ENCODE results near the gene MRPL23. TPM values are rescaled to one million over a fixed set of nuclear protein-coding genes. Genes with fewer than 3 reads are reported as not detected.

The MRPL23 gene
- 97.7 and 125 TPM in 2 replicates for total RNA-seq

DNA sequence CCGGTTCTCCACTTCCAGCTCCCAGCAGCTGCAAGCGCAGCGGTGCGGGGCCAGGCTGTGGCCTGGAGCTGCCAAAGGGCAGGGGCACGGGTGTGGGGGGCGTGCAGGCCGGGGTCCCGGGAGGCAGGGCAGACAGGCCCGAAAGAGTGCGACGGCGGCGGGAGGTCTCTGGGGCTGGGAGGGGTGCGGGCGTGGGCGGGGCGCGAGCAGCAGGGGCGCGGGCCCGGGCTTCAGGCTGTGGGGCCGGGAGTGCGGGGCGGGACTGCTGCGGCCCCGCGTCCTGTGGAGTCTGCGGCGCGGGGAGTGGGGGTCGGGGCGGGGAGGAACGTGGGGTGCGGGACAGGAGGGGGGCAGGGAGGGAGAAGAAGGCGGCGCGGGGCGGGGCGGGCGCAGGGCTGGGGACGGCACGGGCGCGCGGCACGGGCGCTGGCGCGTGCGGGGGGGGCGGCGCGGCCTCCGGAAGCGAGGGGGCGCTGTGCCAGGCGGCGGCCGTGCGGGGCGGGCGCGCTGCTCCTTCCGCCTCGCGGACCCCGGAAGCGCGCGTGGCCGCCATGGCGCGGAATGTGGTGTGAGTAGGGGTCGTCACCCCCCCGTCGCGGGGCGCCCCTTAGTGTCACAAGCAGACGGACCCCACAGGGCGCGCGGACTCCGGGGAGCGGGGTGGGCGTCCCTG lies at the start of gene MRPL23:
Gene MRPL23 (plus strand): TSS at position 521 of the 673 bp plus-strand sequence. CDS start 31 bp downstream, at position 552.
- DNase-seq (ENCODE audit: low read depth), result no peak
- no peak within 1 kb of the TSS for H3K4me3 ChIP-seq (ENCODE audit: low read depth, low read length)
- no peaks in the 10 kb centered on the region for H3K27me3 ChIP-seq (ENCODE audit: control insufficient read depth, insufficient read depth, low read length)
- H3K36me3 ChIP-seq (ENCODE audit: control insufficient read depth, insufficient read depth, low read length), result no peaks in the 10 kb centered on the region
- no peak for FAIRE-seq
- no peak for TF ChIP-seq CTCF (IDR thresholded peaks at IDR 0.05; ENCODE audit: insufficient read depth, low read length, severe bottlenecking)

- DNase-seq (ENCODE audit: low read depth) (no peak), FAIRE-seq (no peak)
- no peak for TF ChIP-seq CTCF (IDR thresholded peaks at IDR 0.05; ENCODE audit: insufficient read depth, low read length, severe bottlenecking)
- Histone ChIP-seq H3K4me3 (ENCODE audit: low read depth, low read length) (no peak overlapping the region), H3K36me3 (ENCODE audit: control insufficient read depth, insufficient read depth, low read length) (no peaks in the 10 kb centered on the region), H3K27me3 (ENCODE audit: control insufficient read depth, insufficient read depth, low read length) (no peaks in the 10 kb centered on the region)
These were observed 48.0 kb upstream of the MRPL23 start for GRCh38 chr11:1899090-1899489.

GRCh38 chr11:1899686-1900085 lies 47.4 kb upstream of the MRPL23 start:
- no peak for FAIRE-seq
- H3K36me3 ChIP-seq (ENCODE audit: control insufficient read depth, insufficient read depth, low read length), result no peaks in the 10 kb centered on the region

GRCh38 chr11:1906181-1906580 lies 41.0 kb upstream of the MRPL23 start:
- FAIRE-seq (no peak), DNase-seq (ENCODE audit: low read depth) (no peak)
- TF ChIP-seq CTCF (IDR thresholded peaks at IDR 0.05; ENCODE audit: insufficient read depth, low read length, severe bottlenecking), result no peak
- Histone ChIP-seq H3K36me3 (ENCODE audit: control insufficient read depth, insufficient read depth, low read length) (no peaks in the 10 kb centered on the region), H3K27me3 (ENCODE audit: control insufficient read depth, insufficient read depth, low read length) (no peaks in the 10 kb centered on the region), H3K4me3 (ENCODE audit: low read depth, low read length) (no peak overlapping the region)

More at GRCh38 chr11:1899686-1900085, 47.4 kb upstream of the MRPL23 start:
- DNase-seq (ENCODE audit: low read depth), result no peak
- no peaks in the 10 kb centered on the region for H3K27me3 ChIP-seq (ENCODE audit: control insufficient read depth, insufficient read depth, low read length)
- no peak overlapping the region for H3K4me3 ChIP-seq (ENCODE audit: low read depth, low read length)
- no peak for TF ChIP-seq CTCF (IDR thresholded peaks at IDR 0.05; ENCODE audit: insufficient read depth, low read length, severe bottlenecking)

- TF ChIP-seq CTCF (IDR thresholded peaks at IDR 0.05; ENCODE audit: insufficient read depth, low read length, severe bottlenecking), result no peak
- Histone ChIP-seq H3K36me3 (ENCODE audit: control insufficient read depth, insufficient read depth, low read length) (no peaks in the 10 kb centered on the region), H3K4me3 (ENCODE audit: low read depth, low read length) (no peak overlapping the region), H3K27me3 (ENCODE audit: control insufficient read depth, insufficient read depth, low read length) (no peaks in the 10 kb centered on the region)
- DNase-seq (ENCODE audit: low read depth) (no peak), FAIRE-seq (peak; percentile 70)
These were observed 40.3 kb upstream of the MRPL23 start for GRCh38 chr11:1906611-1907423.
